Sciatic nerve (tissue), 2 donors: ENCODE results near the gene MAML3. TPM values are rescaled to one million over a fixed set of nuclear protein-coding genes. Genes with fewer than 3 reads are reported as not detected.
A peak's percentile ranks its signal among the peaks of the same experiment; 100 is the strongest.

Experiments used
- ATAC-seq: fragments of 200-7000 bp; cut with Tn5 transposase; one replicate; pipeline ENCODE4 v1.9.1; 2020; ENCODE audit warnings: mild to moderate bottlenecking, moderate library complexity
- DNase-seq: peaks from one replicate; pipeline ENCODE4 v3.0.0-alpha.2; 2020; ENCODE audit warnings: low spot score
- intact Hi-C: fragments of 100-400 bp; cut with DNase I; formaldehyde crosslinking; loops from one replicate; pipeline ENCODE4 v1.14.2; 2022
- total RNA-seq: library from RNA; stranded (reverse); fragmentation: NEBNext Ultra II Directional; extraction: Animal tissue kit (Norgen Biotek cat#: 25700); gene quantifications from one replicate; pipeline ENCODE4 v1.2.1, GENCODE V29; 2021
- donor health status: DM: no; HTN: no; CAD: no.
- donor health status: DM: no; HTN: no; CAD: no.

The MAML3 gene
- total RNA-seq, 1 donor from 2014 or later, result 11.0 TPM

DNA sequence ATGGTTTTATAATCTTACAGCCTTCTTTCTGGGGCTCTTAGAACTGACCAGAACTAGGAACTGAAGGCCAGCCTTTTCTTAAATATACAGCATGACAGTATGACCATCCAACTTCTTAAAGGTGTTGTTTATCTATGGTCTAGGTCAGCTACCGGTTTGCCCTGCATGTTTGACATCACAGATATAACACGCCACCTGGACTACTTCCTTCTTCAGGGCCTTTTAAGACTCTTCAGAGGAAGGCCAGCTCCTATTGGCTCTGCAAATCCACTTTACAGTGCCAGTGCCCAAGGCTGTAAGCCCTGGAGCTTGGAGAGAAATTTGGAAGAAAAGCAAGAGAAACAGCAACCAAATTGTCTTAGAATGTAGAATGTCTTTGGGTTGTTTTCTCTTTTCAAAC lies 302.9 kb downstream of the MAML3 start:
- DNase-seq, result no peak
- intact Hi-C loops, result no loop called here
- no peak for ATAC-seq

- ATAC-seq (no peak), DNase-seq (no peak)
- intact Hi-C loops, result no loop called here
These were observed 304.8 kb downstream of the MAML3 start for GRCh38 chr4:139849219-139849618.

- no peak for ATAC-seq
- intact Hi-C loops, result no loop called here
- DNase-seq, result no peak
These were observed 306.0 kb downstream of the MAML3 start for GRCh38 chr4:139848028-139848427.

- DNase-seq (no peak), ATAC-seq (no peak)
- intact Hi-C loops, result no loop called here
These were observed 306.4 kb downstream of the MAML3 start for GRCh38 chr4:139847602-139848001.

DNA sequence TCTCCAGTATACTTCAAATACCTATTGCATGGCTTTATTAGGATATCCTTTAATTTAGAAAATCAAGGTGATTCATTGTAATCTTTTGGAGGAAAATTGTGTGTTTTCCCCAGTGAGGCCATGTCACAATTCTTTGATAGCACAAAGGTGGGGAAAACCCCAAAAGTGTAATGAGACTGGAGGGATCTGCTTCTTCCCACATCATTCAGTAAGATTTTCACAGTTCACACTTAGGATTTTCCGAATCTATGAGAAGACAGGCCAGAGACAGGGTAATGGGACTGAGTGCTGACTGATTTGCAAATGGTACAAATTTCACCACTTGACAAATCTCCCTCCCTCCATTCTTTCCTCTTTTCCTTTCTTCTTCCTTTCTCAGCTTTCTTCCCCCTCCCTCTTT lies 307.2 kb downstream of the MAML3 start:
- no peak for DNase-seq
- intact Hi-C loops, result no loop called here
- ATAC-seq, result no peak

GRCh38 chr4:139845453-139846093 lies 308.4 kb downstream of the MAML3 start:
- intact Hi-C loops, result loop anchor here (2.0 kb wide), 1 partner anchor 63 kb away; no protein-coding TSS in a partner anchor
- ATAC-seq (no peak), DNase-seq (no peak)

GRCh38 chr4:139844459-139845036 lies 309.4 kb downstream of the MAML3 start:
- DNase-seq, result no peak
- ATAC-seq, result peak; percentile 17
- intact Hi-C loops, result loop anchor here (2.0 kb wide), 1 partner anchor 62 kb away; no protein-coding TSS in a partner anchor

- DNase-seq, result no peak
- no peak for ATAC-seq
- intact Hi-C loops, result loop anchor here (2.0 kb wide), 1 partner anchor 61 kb away; no protein-coding TSS in a partner anchor
These were observed 309.9 kb downstream of the MAML3 start for GRCh38 chr4:139844057-139844456.

DNA sequence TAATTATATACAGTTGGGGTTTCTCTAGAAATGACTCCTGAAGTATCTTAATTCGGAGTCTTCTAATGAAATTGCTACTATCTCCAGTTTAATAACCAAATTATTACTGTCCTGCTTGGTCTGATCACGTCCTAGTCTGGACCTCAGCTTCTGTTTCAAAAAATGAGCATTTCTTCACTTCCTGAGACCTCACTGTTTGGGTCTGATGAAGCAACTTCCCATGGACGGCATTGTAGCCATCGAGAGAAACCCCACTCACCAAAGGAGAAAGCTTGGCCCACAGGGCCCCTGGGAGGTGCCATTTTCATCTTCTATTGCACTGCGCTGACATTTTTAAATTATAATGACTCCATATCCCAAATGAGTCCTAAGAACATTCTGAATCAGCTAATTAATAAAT lies 310.3 kb downstream of the MAML3 start:
- intact Hi-C loops, result loop anchor here (2.0 kb wide), 1 partner anchor 61 kb away; no protein-coding TSS in a partner anchor
- no peak for DNase-seq
- ATAC-seq, result no peak

- intact Hi-C loops, result no loop called here
These were observed 312.4 kb downstream of the MAML3 start for GRCh38 chr4:139841464-139842195.

GRCh38 chr4:139840773-139841172 lies 313.2 kb downstream of the MAML3 start:
- ATAC-seq (no peak), DNase-seq (no peak)
- intact Hi-C loops, result no loop called here

More at GRCh38 chr4:139841464-139842195, 312.4 kb downstream of the MAML3 start:
- ATAC-seq (no peak), DNase-seq (no peak)

DNA sequence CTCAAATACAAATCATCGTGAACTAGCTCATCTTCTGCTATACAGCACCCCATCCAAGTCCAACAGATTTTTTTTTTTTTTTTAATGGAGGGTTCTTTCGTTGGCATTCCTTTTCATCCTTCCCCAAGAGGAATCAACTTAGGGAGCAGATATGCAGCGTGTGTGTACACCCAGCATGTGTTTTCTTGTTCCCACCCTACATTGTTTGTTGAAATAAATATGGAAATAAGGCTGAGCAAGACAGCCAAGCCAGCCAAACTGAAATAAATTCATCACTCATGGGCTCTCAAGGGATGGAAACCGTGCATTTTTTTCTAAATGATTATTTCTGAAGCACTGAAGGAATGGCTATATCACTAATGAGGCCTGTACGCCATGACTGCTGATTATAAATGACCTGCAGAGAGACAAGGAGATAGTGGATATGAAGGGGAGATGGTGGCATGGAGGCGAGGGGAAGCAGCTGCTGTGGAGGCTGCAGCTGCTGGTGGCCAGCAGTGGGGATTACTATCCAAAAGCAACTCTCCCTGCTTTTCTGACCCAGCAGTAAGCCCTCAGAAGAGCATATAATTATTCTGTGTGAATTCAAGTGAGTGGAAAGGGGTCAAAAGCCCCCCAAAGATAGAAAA lies 314.5 kb downstream of the MAML3 start:
- no peak for DNase-seq
- ATAC-seq, result no peak
- intact Hi-C loops, result no loop called here

GRCh38 chr4:139838811-139839210 lies 315.2 kb downstream of the MAML3 start:
- ATAC-seq (no peak), DNase-seq (no peak)
- intact Hi-C loops, result no loop called here

DNA sequence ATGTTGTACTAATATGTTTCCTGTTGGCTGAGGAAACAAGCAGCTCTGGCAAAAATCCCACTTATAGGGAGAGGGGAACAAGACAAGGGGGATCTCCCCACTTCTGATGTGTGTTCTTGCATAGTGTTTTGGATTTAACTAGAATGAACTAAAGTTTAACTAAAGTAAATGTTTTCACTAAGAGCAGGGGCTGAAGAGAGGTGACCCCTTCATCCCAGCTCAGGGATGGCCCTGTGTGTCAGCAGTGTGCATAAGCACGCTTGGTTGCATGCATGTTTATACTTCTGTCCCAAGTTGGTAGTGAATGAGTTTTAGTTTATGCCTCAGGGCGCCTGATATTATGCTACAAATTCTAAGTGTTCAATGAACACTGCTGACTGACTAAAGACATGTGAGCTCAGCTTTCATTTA lies 319.0 kb downstream of the MAML3 start:
- no peak for DNase-seq
- intact Hi-C loops, result no loop called here
- ATAC-seq, result no peak

DNA sequence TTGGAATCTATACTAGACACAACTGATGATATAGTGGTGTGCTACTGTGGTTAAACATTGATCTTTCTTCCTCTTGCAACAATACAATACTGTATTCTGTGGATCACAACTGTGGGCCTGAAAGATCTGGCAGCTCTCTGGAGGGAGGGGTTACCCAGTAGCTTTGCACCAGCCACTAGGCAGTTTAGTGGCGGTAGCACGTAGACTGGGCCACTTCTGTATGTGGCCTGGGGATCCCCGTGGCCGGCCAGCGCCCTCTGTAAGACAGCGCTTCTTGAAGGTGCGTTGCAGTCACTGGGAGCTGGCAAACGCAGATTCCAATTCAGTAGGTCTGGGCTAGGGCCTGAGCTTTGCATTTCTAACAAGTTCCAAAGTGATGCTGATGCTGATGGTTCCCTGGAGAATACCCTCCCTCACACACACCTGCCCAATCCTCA lies 319.7 kb downstream of the MAML3 start:
- intact Hi-C loops, result no loop called here

GRCh38 chr4:139833151-139833910 lies 320.7 kb downstream of the MAML3 start:
- intact Hi-C loops, result no loop called here
- no peak for ATAC-seq
- DNase-seq, result no peak

More for the DNA sequence above, 319.7 kb downstream of the MAML3 start:
- no peak for DNase-seq
- ATAC-seq, result no peak

DNA sequence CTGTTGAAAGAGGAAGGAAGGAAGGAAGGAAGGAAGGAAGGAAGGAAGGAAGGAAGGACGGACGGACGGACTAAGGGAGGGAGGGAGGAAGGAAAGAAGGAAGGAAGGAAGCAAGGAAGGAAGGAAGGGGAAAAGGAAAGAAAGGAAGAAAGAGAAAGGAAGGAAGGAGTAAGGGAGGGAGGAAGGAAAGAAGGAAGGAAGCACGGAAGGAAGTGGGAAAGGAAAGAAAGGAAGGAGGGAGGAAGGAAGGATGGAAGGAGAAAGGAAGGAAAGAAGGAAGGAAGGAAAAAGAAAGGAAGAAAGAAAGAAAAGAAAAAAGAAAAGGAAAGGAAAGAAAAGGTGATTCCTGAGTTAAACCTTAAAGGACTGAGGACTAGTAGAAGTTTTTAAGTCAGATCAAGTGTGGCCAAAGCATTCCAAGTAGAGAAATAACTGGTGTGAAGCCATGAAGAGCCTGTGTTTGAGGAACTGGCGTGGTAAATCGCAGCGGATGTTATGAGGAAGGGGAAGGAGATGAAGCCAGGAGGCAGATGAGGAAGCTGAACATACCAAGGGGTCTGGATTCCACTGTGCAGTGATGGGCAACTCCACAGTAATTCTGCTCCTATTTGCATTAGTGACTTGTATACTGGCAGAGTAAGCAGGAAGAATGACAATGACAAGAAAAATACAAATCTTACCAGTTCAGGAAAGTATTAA lies 324.9 kb downstream of the MAML3 start:
- DNase-seq, result no peak
- intact Hi-C loops, result no loop called here
- no peak for ATAC-seq

- DNase-seq (no peak), ATAC-seq (no peak)
- intact Hi-C loops, result no loop called here
These were observed 327.6 kb downstream of the MAML3 start for GRCh38 chr4:139826426-139826825.
